KMS-11 (cell line): ENCODE measurements around the gene CD55.

ENCODE experiments used
- H2AFZ ChIP-seq: fragments of 200-600 bp; sonication (generic); 2 replicates; pipeline ENCODE4 v1.6.1; 2016; ENCODE audit warnings: antibody characterized with exemption, mixed run types, low read depth
- H3K27ac ChIP-seq: fragments of 200-600 bp; sonication (generic); 2 replicates; pipeline ENCODE4 v1.6.1; 2016; ENCODE audit warnings: mild to moderate bottlenecking, mixed run types
- H3K27me3 ChIP-seq: fragments of 200-600 bp; sonication (generic); 2 replicates; pipeline ENCODE4 v1.6.1; 2017; ENCODE audit warnings: mild to moderate bottlenecking, low read depth, mixed run types, moderate library complexity; ENCODE audit not compliant: insufficient read depth
- H3K36me3 ChIP-seq: fragments of 200-600 bp; sonication (generic); 2 replicates; pipeline ENCODE4 v1.6.1; 2017; ENCODE audit warnings: mild to moderate bottlenecking, mixed run types; ENCODE audit not compliant: insufficient read depth
- H3K4me1 ChIP-seq: fragments of 200-600 bp; sonication (generic); 2 replicates; pipeline ENCODE4 v1.6.1; 2016; ENCODE audit warnings: mild to moderate bottlenecking, low read depth, mixed run types; ENCODE audit not compliant: poor library complexity, severe bottlenecking
- H3K4me2 ChIP-seq: fragments of 200-600 bp; sonication (generic); 2 replicates; pipeline ENCODE4 v1.7.0; 2016; ENCODE audit warnings: mild to moderate bottlenecking, mixed run types
- H3K4me3 ChIP-seq: fragments of 200-600 bp; sonication (generic); IDR thresholded peaks from 2 replicates; pipeline ENCODE4 v1.6.1; 2017; ENCODE audit warnings: low read depth, low read length, mixed read lengths; ENCODE audit not compliant: insufficient read depth
- H3K79me2 ChIP-seq: fragments of 200-600 bp; sonication (generic); 2 replicates; pipeline ENCODE4 v1.6.1; 2016; ENCODE audit warnings: low read depth, mixed run types; ENCODE audit not compliant: insufficient read depth
- H3K9ac ChIP-seq: fragments of 200-600 bp; sonication (generic); 2 replicates; pipeline ENCODE4 v1.6.1; 2016; ENCODE audit warnings: mild to moderate bottlenecking, mixed run types
- H4K20me1 ChIP-seq: fragments of 200-600 bp; sonication (generic); 2 replicates; pipeline ENCODE4 v1.6.1; 2016; ENCODE audit warnings: mild to moderate bottlenecking, mixed run types; ENCODE audit not compliant: insufficient read depth
- CTCF ChIP-seq: fragments of 200-600 bp; sonication (generic); conservative IDR thresholded peaks from 2 replicates; pipeline ENCODE4 v1.6.1; 2017; ENCODE audit warnings: low read depth, mild to moderate bottlenecking, antibody characterized with exemption, low read length, moderate library complexity, mixed read lengths

Gene CD55

GRCh38 chr1:207311888-207312603 lies 9.4 kb upstream of the CD55 start:
- Histone ChIP-seq H3K9ac (no peak overlapping the region), H3K36me3 (no peaks in the 10 kb centered on the region), H3K4me2 (no peak overlapping the region), H3K27me3 (no peaks in the 10 kb centered on the region), H3K27ac (no peak overlapping the region), H3K4me3 (no peak overlapping the region), H3K4me1 (peaks cover 10% of the 10 kb centered on the region), H4K20me1 (no peaks in the 10 kb centered on the region), H3K79me2 (no peaks in the 10 kb centered on the region), H2AFZ (no peak overlapping the region)
- no peak for TF ChIP-seq CTCF

DNA sequence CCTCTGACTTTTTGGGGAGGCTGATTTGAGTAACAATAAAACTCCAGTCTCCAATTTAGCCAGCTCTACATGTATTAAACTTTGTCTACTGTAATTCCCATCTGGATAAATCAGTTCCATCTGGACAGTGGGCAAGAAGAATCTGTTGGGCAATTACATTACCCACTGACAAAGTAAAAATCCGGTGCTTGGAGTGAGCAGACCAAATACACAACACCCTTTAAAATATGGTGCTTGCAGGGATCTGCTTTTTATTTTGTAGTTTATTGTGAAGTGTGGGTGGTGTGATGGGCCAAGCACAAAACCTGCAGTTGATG lies 8.9 kb upstream of the CD55 start:
- no peak overlapping the region for H3K27ac ChIP-seq
- no peaks in the 10 kb centered on the region for H3K27me3 ChIP-seq
- H3K4me3 ChIP-seq: no peak overlapping the region
- no peak overlapping the region for H3K9ac ChIP-seq
- TF ChIP-seq CTCF: no peak
- peaks cover 14% of the 10 kb centered on the region for H3K4me1 ChIP-seq
- H2AFZ ChIP-seq: no peak overlapping the region
- no peaks in the 10 kb centered on the region for H3K79me2 ChIP-seq
- no peak overlapping the region for H3K4me2 ChIP-seq
- H4K20me1 ChIP-seq: no peaks in the 10 kb centered on the region
- no peaks in the 10 kb centered on the region for H3K36me3 ChIP-seq

DNA sequence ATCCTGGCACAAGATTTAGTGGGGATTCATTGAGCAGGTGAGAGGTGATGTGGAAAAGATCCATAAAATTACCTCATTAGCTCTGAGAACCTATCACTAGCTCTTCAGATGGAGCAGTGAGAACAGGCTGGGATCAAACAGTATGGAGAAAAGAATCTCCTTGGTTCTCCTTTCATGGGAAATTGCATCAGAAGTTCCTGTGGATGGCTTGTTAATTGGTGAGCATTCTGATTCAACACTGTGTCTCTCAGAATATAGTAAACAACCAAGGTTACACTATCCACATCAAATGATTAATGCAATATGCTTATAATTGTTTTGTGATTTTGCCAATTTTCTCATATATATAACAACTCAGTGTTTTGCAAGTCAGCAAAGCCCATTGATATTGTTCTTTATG lies 8.3 kb upstream of the CD55 start:
- H2AFZ ChIP-seq: no peak overlapping the region
- H3K27ac ChIP-seq: no peak overlapping the region
- H3K4me3 ChIP-seq: no peak overlapping the region
- H3K27me3 ChIP-seq: no peaks in the 10 kb centered on the region
- H3K9ac ChIP-seq: no peak overlapping the region
- peaks cover 14% of the 10 kb centered on the region for H3K4me1 ChIP-seq
- H3K4me2 ChIP-seq: no peak overlapping the region
- TF ChIP-seq CTCF: no peak
- no peaks in the 10 kb centered on the region for H4K20me1 ChIP-seq
- H3K79me2 ChIP-seq: no peaks in the 10 kb centered on the region
- no peaks in the 10 kb centered on the region for H3K36me3 ChIP-seq

DNA sequence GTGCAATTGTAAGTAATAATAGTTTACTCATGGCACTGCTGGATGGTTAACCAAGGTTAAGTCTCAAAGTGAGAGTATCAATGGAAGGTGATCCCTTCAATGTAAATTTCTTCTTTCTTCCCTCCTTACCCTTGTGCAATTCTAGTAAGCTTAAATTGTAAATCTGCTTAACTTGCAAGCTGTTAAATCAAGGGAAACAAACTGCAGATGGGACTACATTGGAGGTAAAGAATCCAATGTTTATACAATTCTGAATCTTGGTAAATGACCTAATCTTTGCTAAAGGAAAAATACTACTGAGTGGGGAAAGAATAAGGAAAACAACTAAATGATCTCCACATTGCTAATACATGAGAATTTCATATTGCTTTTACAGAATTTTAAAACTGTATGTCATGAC lies 6.7 kb upstream of the CD55 start:
- no peaks in the 10 kb centered on the region for H3K27me3 ChIP-seq
- H3K27ac ChIP-seq: no peak overlapping the region
- no peaks in the 10 kb centered on the region for H4K20me1 ChIP-seq
- H3K36me3 ChIP-seq: no peaks in the 10 kb centered on the region
- H3K9ac ChIP-seq: no peak overlapping the region
- no peak overlapping the region for H3K4me3 ChIP-seq
- H3K79me2 ChIP-seq: no peaks in the 10 kb centered on the region
- peaks cover 14% of the 10 kb centered on the region for H3K4me1 ChIP-seq
- TF ChIP-seq CTCF: no peak
- no peak overlapping the region for H3K4me2 ChIP-seq
- no peak overlapping the region for H2AFZ ChIP-seq
